Neural cell (in vitro differentiated cells): ENCODE data around the gene BCL11B. TPM values are rescaled to one million over a fixed set of nuclear protein-coding genes. Genes with fewer than 3 reads are reported as not detected.

Source experiments
- H2AFZ ChIP-seq: fragments of 200-600, 300-800 bp; sonication (generic), shearing (Covaris generic); 2 replicates; pipeline ENCODE4 v1.6.0; 2014; ENCODE audit warnings: low read depth, mild to moderate bottlenecking, antibody characterized with exemption, low read length, moderate library complexity
- H3F3A ChIP-seq: fragments of 200-600 bp; shearing (Covaris generic); 2 replicates; pipeline ENCODE4 v1.6.1; 2016; ENCODE audit warnings: mild to moderate bottlenecking, moderate library complexity, mixed read lengths, antibody characterized with exemption, low read length; ENCODE audit not compliant: insufficient read depth, poor library complexity, severe bottlenecking
- H3K27ac ChIP-seq: fragments of 200-600, 300-800 bp; sonication (generic), shearing (Covaris generic); 2 replicates; pipeline ENCODE4 v1.5.1; 2014; ENCODE audit warnings: mild to moderate bottlenecking, low read length, moderate library complexity
- H3K27me3 ChIP-seq: fragments of 300-800, 200-600 bp; sonication (generic), shearing (Covaris generic); 2 replicates; pipeline ENCODE4 v1.6.0; 2014; ENCODE audit warnings: mild to moderate bottlenecking, low read depth, low read length, moderate library complexity; ENCODE audit not compliant: insufficient read depth
- H3K36me3 ChIP-seq: fragments of 300-800, 200-600 bp; sonication (generic), shearing (Covaris generic); 2 replicates; pipeline ENCODE4 v1.5.1; 2014; ENCODE audit warnings: mild to moderate bottlenecking, antibody characterized with exemption, low read length, moderate library complexity; ENCODE audit not compliant: insufficient read depth
- H3K4me2 ChIP-seq: fragments of 300-800, 200-600 bp; sonication (generic), shearing (Covaris generic); 2 replicates; pipeline ENCODE4 v1.6.0; 2014; ENCODE audit warnings: mild to moderate bottlenecking, low read length
- H3K4me3 ChIP-seq: fragments of 300-800, 200-600 bp; sonication (generic), shearing (Covaris generic); 2 replicates; pipeline ENCODE4 v1.5.1; 2014; ENCODE audit warnings: mild to moderate bottlenecking, low read length, moderate library complexity
- H3K79me2 ChIP-seq: fragments of 200-600 bp; shearing (Covaris generic); replicated peaks from 2 replicates; pipeline ENCODE4 v1.6.0; 2014; ENCODE audit warnings: mild to moderate bottlenecking, low read length, moderate library complexity; ENCODE audit not compliant: insufficient read depth
- H3K9ac ChIP-seq: fragments of 300-800, 200-600 bp; sonication (generic), shearing (Covaris generic); 2 replicates; pipeline ENCODE4 v1.6.1; 2016; ENCODE audit warnings: mild to moderate bottlenecking, low read length, mixed read lengths
- H3K9me2 ChIP-seq: fragments of 200-600 bp; shearing (Covaris generic); 2 replicates; pipeline ENCODE4 v1.6.1; 2016; ENCODE audit warnings: mild to moderate bottlenecking, low read length, mixed read lengths; ENCODE audit not compliant: insufficient read depth
- H3K9me3 ChIP-seq: fragments of 200-600, 300-800 bp; sonication (generic), shearing (Covaris generic); 2 replicates; pipeline ENCODE4 v1.6.1; 2016; ENCODE audit warnings: mild to moderate bottlenecking, mixed run types, low read length, moderate library complexity, mixed read lengths
- H4K20me1 ChIP-seq: fragments of 200-600 bp; shearing (Covaris generic); 2 replicates; pipeline ENCODE4 v1.6.1; 2016; ENCODE audit warnings: mild to moderate bottlenecking, mixed run types; ENCODE audit not compliant: insufficient read depth
- CTCF ChIP-seq: fragments of 450-650 bp; IDR thresholded peaks from 2 replicates; pipeline ENCODE4 v1.5.1; 2014; ENCODE audit warnings: antibody characterized with exemption, mild to moderate bottlenecking, moderate library complexity; ENCODE audit not compliant: poor library complexity, severe bottlenecking
- EP300 ChIP-seq: fragments of 450-650 bp; conservative IDR thresholded peaks from 2 replicates; pipeline ENCODE4 v1.6.1; 2014; ENCODE audit warnings: antibody characterized with exemption, mild to moderate bottlenecking, moderate library complexity; ENCODE audit not compliant: poor library complexity, severe bottlenecking
- EZH2 ChIP-seq: fragments of 200-600, 300-800 bp; shearing (Covaris generic), sonication (generic); IDR thresholded peaks from 2 replicates; pipeline ENCODE4 v1.6.1; 2014; ENCODE audit warnings: antibody characterized with exemption, low read length, borderline replicate concordance, mild to moderate bottlenecking; ENCODE audit not compliant: insufficient read depth, poor library complexity, severe bottlenecking
- MXI1 ChIP-seq: fragments of 450-650 bp; conservative IDR thresholded peaks from 2 replicates; pipeline ENCODE4 v1.6.1; 2014; ENCODE audit warnings: antibody characterized with exemption, mild to moderate bottlenecking; ENCODE audit not compliant: poor library complexity, severe bottlenecking
- POLR2AphosphoS5 ChIP-seq: IDR thresholded peaks from 2 replicates; pipeline ENCODE4 v1.6.1; 2012
- RAD21 ChIP-seq: fragments of 450-650 bp; conservative IDR thresholded peaks from 2 replicates; pipeline ENCODE4 v1.6.1; 2014; ENCODE audit warnings: antibody characterized with exemption, mild to moderate bottlenecking, moderate library complexity
- REST ChIP-seq: IDR thresholded peaks from 2 replicates; pipeline ENCODE4 v1.6.1; 2012; ENCODE audit warnings: borderline replicate concordance
- SMC3 ChIP-seq: fragments of 450-650 bp; conservative IDR thresholded peaks from 2 replicates; pipeline ENCODE4 v1.6.1; 2014; ENCODE audit warnings: antibody characterized with exemption, mild to moderate bottlenecking, moderate library complexity; ENCODE audit not compliant: poor library complexity
- TAF1 ChIP-seq: IDR thresholded peaks from 2 replicates; pipeline ENCODE4 v1.6.1; 2012; ENCODE audit warnings: low read depth
- polyA plus RNA-seq: library from polyadenylated mRNA; depleted of rRNA; stranded (reverse); fragments of >200 nt; gene quantifications from 2 replicates; pipeline ENCODE4 v1.2.3, GENCODE V29; 2014

BCL11B gene
- polyA plus RNA-seq, 1 donor from 2014 or later, result 104 TPM

- peaks cover 100% of the 10 kb centered on the region for H3K79me2 ChIP-seq
- H2AFZ ChIP-seq, result no peak overlapping the region
- no peaks in the 10 kb centered on the region for H3K9me3 ChIP-seq
- H3K9ac ChIP-seq, result no peak overlapping the region
- H3K4me3 ChIP-seq, result peak overlapping the region; percentile 91
- no peaks in the 10 kb centered on the region for H3K9me2 ChIP-seq
- H3K4me2 ChIP-seq, result no peak overlapping the region
- no peak for TF ChIP-seq EZH2
- no peak for TF ChIP-seq SMC3
- no peak for TF ChIP-seq REST
- TF ChIP-seq EP300, result no peak
- no peak for TF ChIP-seq MXI1
- no peak for TF ChIP-seq CTCF
- no peak for TF ChIP-seq POLR2AphosphoS5
- TF ChIP-seq RAD21, result no peak
- no peak for TF ChIP-seq TAF1
- peaks cover 98% of the 10 kb centered on the region for H4K20me1 ChIP-seq
- no peaks in the 10 kb centered on the region for H3K27me3 ChIP-seq
- no peak overlapping the region for H3K27ac ChIP-seq
- H3F3A ChIP-seq, result no peaks in the 10 kb centered on the region
- H3K36me3 ChIP-seq, result peaks cover 18% of the 10 kb centered on the region
Measured at GRCh38 chr14:99255621-99256482, 16.1 kb downstream of the BCL11B start.

GRCh38 chr14:99254328-99255009, 17.5 kb downstream of the BCL11B start:
- Histone ChIP-seq H3K27ac (no peak overlapping the region), H3K27me3 (no peaks in the 10 kb centered on the region), H3K79me2 (peaks cover 100% of the 10 kb centered on the region), H3K9me3 (no peaks in the 10 kb centered on the region), H3K9me2 (no peaks in the 10 kb centered on the region), H4K20me1 (peaks cover 96% of the 10 kb centered on the region), H3K36me3 (peaks cover 18% of the 10 kb centered on the region), H2AFZ (no peak overlapping the region), H3K4me3 (peak overlapping the region; percentile 91), H3F3A (no peaks in the 10 kb centered on the region), H3K9ac (no peak overlapping the region), H3K4me2 (no peak overlapping the region)
- TF ChIP-seq SMC3 (no peak), EZH2 (no peak), TAF1 (no peak), REST (no peak), RAD21 (no peak), MXI1 (no peak), POLR2AphosphoS5 (no peak), EP300 (no peak), CTCF (no peak)
